ENCODE results near the gene GMCL1.
"Not testable (repeated sequence)": the region's sequence is repeated elsewhere in the genome, so short reads cannot be mapped to it uniquely, and the experiment has no call there.

The GMCL1 gene

DNA sequence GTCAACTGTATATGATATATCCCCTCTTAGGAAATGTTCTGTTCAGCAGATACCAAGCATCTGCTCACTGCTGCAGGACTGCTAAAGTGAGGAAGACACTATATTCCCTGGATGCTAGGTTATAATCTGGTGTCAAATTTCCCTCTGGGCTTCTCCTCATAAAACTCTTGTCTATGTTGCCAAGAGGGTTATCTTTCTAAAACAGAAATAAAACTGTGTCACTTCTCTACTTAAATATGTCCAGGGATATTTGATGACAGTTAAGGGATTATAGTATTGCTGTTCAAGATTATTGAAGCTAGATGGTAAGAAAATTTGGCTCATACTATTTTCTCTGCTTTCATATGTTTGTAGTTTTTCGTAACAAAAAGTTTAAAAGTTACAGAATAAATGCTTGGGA is 33.8 kb downstream of the GMCL1 start:
- no peak for DNase-seq

DNA sequence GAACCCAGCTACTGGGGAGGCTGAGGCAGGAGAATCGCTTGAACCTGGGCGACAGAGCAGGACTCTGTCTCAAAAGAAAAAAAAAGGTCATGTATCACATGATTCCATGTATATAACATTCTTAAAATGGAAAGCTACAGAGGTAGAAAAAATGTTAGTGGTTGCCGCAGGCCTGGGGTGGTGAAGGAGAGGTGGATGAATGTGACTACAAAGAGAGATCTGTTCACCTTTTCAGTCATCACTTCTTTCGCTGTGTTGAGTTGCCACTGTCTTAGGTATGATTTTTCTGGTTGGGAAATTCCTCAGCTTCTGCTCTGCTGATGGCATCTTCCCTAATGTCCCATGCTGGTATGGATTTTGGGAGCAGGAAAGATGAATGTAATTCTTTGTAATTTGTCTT is 59.0 kb downstream of the GMCL1 start:
- DNase-seq: no peak

DNA sequence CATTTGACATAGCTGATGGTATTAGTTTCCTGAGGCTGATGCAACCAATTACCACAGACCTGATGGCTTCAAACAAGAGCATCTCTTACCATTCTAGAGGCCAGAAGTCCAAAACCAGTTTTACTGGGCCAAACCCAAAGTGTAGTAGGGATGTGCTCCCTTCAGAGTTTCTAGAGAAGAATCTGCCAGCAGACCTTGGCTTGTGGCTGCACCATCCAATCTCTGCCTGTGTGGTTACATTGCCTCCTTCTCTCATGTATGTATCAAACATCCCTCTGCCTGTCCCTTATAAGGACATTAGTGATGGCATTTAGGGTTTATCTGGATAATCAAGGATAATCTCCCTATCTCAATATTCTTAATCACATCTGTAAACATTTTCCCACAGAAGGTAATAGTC is 59.8 kb downstream of the GMCL1 start:
- no peak for DNase-seq

DNA sequence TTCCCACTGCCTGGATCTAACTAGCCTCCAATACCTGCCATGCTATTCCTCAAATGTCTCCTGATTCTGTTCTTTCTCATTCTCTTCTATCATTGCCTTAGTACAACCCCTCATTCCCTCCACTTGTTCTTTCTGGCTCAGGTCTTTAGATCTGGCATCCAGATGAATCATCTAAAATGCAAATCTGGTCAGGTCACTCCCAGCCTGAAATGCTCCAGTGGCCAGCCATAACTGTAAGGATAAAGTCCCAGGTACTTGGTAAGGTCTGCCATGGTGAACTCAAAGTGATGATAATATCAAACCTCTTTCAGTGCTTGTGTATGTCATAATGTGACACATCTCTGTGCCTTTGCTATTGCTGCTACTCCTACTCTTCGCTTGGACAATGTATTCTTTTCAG is 61.4 kb downstream of the GMCL1 start:
- no peak for DNase-seq

DNA sequence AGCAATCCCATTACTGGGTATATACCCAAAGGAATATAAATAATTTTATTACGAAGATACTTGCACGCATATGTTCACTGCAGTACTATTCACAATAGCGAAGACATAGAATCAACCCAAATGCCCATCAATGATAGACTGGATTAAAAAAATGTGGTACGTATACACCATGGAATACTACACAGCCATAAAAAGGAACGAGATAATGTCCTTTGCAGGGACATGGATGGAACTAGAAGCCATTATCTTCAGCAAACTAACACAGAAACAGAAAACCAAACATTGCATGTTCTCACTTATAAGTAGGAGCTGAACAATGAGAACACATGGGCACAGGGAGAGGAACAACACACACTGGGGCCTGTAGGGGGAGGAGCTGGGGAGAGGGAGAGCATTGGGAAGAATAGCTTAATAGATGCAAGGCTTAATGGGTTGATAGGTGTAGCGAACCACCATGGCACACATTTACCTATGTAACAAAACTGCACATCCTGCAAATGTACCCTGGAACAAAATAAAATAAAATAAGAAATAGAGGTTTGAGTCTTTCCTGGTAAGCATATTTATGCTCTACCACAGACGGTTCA is 63.5 kb downstream of the GMCL1 start:
- DNase-seq: not testable (repeated sequence)

DNA sequence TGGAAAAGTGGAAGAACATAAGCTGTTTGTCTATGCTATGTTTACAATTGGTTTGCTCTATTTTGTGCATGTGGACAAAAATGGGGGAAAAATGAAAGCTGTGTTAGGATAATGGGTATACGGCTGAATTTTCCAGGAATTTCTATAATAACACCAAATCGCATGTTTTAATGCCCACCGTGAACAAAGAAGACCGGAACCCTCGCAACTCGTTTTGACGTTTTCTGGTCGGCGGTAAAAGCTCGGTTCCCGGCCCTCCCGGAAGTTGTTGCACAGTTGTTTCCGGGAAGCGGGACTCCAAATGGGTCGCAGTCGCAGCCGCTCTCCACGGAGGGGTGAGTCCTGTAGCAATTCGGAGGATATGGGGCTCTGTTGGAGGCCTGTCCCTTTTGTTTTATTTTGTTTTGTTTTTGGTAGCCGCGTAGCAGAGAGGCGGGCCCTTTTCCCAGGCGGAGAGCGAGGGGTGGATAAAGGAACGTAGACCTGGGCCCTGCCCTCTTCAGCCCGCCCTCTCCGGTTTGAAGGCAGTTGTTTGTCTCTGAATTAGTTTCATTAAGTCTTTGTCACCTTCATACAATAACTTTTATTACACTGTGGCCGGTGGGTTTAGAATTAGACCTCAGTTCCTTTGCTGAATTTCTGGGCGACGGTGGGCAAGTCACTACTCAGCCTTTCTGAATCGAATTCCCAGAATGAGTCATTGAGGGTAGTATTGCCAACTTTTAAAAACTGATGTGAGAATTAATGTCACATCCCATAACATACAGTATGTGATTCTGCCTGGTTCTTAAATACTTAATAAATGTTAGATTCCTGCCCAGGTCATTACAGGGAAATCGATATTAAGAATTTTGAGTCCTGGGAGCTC is 64.5 kb downstream of the GMCL1 start, which contains the start of gene SNRNP27:
Gene SNRNP27, plus strand, starts transcription at position 273 of the 868 bp plus-strand sequence. Its CDS starts 29 bp downstream, at position 302.
- peak; percentile 82 for DNase-seq

DNA sequence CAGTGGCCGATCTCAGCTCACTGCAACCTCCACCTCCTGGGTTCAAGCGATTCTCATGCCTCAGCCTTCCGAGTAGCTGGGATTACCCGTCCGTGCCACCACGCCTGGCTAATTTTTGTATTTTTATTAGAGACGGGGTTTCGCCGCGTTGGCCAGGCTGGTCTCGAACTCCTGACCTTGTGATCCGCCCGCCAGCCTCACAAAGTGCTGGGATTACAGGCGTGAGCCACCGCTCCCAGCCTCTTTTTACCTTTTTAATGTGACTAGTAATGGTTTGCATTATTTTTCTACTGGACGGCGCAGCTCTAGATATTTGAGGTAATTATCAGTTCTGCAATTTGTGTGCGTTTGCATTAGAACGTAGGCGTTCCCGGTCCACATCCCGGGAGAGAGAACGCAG is 65.3 kb downstream of the GMCL1 start:
- DNase-seq: not testable (repeated sequence)

DNA sequence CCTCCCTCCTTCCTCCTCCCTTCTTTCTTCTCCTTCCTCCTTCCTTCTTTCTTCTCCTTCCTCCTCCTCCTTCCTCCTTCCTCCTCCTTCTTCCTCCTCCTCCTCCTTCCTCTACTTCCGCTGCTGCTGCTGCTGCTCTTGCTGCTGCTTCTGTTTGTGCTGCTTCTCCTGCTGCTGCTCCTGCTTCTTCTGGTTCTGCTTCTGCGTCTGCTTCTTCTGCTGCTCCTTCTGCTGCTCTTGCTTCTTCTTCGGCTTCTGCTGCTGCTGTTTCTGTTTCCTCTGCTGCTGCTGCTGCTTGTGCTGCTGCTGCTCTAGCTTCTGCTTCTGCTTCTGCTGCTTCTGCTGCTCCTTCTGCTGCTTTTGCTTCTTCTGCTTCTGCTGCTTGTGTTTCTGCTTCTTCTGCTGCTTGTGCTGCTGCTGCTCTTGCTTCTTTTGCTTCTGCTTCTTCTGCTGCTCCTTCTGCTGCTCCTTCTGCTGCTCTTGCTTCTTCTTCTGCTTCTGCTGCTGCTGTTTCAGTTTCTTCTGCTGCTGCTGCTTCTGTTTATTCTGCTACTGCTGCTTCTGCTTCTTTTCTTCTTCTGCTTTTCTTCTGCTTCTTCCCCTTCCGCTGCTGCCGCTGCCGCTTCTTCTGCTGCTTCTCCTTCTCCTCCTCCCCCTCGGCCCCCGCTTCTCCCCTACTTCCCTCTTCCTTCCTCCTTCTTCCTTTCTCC is 72.9 kb downstream of the GMCL1 start:
- DNase-seq: peak; percentile 17

DNA sequence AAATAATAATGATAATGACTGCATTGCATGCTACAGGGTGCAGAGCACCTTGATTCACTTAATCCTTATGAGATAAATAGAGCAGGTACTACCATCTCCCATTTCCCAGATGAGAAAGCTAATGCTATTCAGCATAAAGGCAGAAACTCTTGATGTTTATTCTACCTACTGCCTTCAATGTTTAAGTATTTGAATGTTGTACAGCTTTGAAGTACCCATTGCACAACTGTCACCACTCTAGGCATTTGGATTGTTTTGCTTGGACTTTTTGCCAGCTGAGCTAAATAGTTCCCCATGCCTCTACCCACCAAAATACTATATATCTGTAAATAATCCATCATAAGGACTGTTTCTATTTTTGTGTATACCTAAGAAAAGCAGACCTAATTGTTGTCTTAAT is 77.8 kb downstream of the GMCL1 start:
- no peak for DNase-seq

DNA sequence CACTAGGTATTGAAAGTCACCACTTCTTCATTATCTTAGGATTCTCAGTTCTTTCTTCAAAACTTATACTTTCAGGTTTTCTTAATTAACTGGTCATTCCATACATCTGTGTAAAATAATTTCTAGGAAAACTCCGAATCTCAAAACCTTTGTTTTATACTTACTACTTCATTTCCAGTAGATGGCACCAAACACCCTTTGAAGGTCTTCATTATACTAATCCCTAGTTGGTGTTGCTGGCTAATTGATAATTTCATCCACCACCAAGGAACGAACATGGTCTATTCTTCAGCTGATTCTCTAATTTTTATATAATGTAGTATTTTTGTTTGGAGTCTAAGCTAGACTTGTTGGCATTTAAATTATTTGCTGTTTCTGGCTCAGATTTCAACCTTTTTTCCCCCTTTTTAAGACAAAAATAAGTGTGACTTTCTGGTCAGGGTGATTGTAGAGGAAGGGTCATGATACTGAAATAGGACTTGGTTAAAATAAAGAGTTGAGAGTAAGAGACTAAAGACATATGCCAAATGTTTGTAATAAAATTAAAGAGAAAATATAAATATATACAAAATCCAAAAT is 82.6 kb downstream of the GMCL1 start:
- DNase-seq: peak; percentile 74

DNA sequence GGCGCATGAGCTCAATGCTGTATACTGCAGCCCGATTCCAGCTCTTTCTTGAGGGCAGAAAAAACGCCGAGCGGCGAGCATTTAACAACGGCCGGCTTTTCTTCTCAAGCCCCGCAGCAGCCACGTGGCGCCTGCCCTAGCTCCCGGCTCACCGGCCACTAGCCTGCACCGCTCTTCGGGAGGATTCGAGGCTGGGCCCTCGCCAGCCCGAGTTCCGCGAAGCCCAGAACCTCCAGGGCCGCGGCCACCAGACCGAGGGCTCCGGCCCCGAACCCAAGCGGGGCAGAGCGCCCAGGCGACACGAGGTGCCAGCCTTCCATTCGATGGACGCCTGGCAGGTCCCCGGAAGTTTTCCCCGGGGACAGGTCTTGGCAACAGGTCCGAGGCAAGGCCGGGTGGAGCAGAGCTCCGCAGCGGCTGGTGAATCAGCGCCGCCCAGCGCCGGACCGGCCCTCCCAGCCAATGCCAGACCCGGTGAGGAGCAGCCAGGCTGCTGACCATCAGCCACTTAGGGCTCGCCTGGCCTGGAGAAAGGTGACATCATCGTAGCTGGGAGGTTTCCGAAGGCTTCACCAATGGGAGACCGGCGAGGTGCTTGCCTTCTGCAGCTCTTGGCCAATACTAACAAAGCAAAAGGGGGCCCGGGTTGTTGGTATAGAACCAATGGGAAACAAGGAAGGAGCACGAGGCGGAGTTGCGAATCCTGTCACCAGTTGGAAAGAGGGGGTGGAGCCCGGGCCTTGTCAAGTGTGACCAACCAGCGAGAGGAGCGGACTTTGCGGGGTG is 84.9 kb downstream of the GMCL1 start:
- peak; percentile 100 for DNase-seq

DNA sequence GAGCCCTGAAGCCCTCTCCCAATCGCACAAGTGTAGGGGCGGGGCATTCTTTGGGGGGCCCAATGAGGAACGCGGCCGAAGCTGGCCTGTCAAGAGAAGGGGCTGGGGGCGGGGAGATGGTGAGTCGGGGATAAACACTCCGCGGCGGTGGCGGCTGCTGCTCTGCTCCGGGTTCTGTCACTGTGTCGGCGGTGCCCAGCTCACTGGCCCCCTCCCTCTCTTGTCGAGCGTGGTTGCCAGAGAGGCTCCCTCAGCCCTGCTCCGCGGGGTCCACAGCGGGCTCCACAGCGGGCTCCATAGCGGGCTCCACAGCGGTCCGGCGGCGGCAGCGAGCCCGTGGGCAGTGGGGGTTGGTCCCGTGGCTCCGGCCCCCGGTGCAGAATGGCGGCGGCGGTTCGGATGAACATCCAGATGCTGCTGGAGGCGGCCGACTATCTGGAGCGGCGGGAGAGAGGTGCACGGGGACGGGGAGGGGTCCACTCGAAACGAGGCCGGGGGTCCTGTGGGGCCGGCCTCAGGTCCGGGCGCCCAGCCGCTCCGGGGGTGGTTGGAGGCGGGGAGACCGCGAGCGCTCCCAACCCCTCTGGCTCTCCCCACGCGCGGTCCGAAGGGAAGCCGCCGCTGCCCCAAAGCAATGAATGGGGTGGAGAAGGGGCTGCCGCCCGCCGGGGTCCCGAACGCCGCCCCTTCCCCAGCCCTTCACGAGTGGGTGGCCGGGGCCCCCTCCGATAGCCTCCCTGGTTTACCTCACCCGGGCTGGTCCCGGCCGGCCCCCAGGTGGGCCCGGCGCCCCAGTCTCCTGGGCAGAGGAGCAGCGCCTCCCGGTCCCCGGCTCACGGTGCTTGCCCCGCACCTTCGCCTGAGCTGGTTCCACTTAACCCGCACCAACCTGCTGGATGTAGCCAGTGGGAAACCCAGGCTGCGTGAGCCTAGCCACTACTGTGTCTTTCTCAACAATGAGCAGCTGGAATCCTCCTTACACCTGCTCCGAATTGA is 85.8 kb downstream of the GMCL1 start, which contains the start of gene MXD1:
Gene MXD1, plus strand, starts transcription at position 160 of the 996 bp plus-strand sequence. Its CDS starts 222 bp downstream, at position 382.
- no peak for DNase-seq

DNA sequence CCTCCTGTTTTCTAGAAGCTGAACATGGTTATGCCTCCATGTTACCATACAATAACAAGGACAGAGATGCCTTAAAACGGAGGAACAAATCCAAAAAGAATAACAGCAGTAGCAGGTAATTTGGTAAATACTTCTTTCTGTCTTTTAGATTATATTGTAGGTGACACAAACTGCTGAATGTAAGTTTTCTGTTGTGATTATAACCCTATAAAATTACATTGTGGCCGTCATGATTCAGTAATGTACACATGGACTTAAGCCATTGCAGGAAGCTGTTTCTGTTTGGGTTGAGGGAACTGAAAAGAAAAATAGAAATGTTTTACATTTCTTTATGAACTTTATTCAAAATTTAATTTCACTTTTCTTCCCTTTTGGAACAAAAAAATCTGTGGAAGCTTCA is 86.6 kb downstream of the GMCL1 start:
- DNase-seq: no peak

DNA sequence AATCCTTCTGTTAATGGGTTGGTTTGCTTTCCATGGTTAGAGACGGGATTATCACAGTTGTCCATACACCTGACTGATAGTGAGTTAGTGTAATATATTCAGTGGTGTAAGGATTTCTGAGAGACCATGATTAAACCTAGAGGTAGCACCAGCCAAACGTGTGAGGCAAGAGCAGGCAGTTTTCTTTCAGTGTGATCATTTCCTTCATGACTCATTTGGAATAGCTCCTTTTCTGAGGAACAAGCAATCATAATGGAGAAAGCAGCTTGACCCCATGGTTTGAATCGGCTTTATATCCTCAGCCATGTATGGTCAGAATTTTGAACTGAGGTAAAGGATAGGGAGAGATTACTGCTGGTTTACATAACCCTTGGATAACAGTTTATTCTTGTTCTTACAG is 88.4 kb downstream of the GMCL1 start:
- no peak for DNase-seq

DNA sequence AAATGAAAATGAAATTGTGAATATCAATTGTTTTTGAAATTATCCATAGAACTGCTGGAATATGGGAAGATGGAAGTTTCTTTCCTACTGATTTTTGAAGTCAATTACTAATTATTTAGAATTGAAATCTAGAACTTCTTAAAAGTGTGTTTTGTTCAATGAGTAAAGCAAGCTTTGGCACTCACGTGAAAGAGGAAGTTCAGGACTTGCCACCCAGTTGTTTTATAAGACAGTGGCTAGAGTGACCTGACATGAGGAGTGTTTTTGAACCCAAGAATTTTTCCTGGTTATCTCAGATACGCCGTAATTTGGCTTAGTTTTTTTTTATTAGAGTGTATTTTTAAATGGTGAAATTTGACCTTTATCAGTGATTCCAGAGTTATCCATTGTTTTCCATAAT is 88.9 kb downstream of the GMCL1 start:
- DNase-seq: no peak

DNA sequence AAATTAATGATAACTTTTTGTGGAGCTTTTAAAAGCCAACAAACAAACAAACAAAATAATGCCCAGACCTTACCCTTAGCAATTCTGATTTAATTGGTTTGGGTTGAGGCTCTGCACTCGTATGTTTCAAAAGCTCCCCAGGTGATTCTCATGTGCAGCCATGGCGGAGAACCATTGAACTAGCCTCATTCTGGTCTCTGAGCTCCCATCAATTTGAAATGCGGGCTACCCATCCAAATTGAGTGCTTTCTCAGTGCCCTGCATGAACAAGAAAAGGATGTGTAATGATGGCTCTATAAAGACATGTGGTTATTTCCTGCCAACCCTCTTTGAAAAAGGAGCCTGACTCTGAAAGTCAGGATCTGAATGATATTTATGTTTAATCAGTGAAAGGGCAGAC is 93.7 kb downstream of the GMCL1 start:
- DNase-seq: no peak

DNA sequence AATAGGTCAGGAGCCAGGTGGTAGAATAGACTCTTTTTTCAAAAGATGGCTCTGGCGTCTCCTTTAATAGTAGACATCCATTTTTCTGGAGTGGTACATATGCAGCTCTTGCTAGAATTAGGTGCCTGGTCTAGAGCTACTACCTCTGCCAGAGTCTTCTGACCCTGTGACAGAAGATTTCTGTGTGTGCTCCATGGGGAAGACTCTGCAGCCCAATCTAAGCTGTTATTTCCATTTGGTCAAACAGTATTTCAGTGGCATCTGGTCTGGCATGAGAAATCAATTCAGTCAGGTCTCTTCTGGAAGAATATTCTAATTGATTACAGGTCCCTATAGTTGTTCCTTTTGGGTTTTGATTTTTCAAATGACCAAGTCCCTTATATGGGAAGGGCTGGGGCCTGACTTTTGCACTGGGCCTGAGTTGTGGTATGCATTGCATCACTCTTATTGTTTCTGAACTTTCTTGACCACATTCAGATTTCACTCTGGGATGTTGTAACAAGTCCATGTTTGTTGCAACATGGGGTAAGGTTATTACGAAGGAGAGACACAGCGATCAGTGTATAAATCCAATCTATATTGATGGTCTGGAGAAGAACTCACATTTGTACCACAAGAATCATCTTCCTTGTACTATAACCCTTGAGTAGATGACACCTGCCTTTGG is 97.5 kb downstream of the GMCL1 start:
- no peak for DNase-seq

All from CD4-positive, alpha-beta T cell treated with Interleukin-4 for 4 hours (primary cell).